WI38 (cell line): ENCODE results near the gene PIEZO2.
"Not testable (repeated sequence)": the region's sequence is repeated elsewhere in the genome, so short reads cannot be mapped to it uniquely, and the experiment has no call there.

Experiments used
- H3K4me3 ChIP-seq: 2 replicates; pipeline ENCODE4 v1.5.1; 2011; ENCODE audit warnings: low read depth, mild to moderate bottlenecking, control low read depth, low read length
- TF ChIP-seq, protein P1 (sequence below): IDR thresholded peaks from 2 replicates; pipeline ENCODE4 v1.5.1; 2012; ENCODE audit warnings: low read depth, mild to moderate bottlenecking, control low read depth, low read length

The PIEZO2 gene

DNA sequence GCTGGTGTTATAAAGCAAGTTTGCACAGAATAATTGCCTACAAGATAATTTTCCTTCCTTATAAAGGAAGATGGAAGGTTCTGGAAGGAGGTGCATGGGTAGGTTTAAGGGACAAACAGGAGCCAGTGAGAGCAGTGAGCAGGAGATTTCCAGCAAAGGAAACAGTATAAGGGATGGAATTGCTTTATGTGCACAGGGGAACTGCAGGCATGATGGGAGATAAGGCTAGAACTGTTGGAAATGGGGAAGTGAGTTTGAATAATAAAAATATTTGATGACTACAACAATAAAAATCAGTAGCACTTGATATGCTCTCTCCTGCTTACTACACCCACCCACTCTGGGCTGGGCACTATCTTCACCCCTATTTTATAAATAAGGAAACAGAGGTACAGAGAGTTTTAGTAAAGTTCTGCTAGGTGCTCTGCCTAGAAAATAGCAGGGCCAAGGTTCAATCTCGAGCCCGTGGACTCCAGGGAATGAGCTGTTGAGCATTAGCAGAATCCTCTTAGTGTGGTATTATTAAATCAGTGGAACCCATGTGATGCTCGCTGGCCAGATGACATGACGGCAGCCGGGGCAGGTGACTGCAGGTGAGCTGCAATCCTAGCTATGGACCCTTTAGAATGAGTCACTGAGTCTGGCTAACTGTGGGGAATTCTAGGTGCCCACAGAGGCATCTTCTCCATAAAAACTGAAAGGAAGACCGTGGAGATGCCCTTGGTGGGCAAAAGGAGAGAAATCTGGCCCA lies 302.5 kb downstream of the PIEZO2 start:
- TF ChIP-seq, protein P1, sequence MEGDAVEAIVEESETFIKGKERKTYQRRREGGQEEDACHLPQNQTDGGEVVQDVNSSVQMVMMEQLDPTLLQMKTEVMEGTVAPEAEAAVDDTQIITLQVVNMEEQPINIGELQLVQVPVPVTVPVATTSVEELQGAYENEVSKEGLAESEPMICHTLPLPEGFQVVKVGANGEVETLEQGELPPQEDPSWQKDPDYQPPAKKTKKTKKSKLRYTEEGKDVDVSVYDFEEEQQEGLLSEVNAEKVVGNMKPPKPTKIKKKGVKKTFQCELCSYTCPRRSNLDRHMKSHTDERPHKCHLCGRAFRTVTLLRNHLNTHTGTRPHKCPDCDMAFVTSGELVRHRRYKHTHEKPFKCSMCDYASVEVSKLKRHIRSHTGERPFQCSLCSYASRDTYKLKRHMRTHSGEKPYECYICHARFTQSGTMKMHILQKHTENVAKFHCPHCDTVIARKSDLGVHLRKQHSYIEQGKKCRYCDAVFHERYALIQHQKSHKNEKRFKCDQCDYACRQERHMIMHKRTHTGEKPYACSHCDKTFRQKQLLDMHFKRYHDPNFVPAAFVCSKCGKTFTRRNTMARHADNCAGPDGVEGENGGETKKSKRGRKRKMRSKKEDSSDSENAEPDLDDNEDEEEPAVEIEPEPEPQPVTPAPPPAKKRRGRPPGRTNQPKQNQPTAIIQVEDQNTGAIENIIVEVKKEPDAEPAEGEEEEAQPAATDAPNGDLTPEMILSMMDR, result no peak
- no peak overlapping the region for H3K4me3 ChIP-seq

DNA sequence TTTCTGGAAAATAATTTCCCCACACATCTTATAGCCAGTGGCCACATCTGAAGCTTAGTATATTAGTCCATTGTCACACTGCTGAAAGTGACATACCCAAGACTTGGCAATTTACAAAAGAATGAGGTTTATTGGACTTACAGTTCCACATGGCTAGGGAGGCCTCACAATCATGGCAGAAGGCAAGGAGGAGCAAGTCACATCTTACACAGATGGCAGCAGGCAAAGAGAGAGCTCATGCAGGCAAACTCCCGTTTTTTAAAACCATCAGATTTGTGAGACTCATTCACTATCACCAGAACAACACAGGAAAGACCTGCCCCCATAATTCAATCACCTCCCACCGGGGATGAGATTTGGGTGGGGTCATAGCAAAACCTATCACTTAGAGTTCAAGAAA lies 303.3 kb downstream of the PIEZO2 start:
- not testable (repeated sequence) for H3K4me3 ChIP-seq

DNA sequence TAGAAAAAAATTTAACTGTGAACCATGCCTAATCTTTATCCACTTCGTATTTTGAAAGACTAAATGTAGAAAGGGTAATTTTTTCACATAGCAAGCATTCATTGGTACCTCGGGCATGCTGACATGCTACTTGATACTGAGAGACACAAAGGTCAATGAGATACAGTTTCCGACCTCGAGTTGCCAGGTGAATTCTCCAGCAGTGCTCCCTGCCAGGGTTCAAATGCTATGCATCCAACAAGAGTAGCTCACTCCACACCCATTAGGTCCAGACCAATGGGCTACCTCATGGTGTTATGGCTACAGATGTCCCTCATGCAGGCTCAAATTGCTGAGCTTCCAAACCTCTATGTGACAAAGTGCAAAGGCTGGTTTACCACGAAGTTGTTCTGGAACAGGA lies 305.8 kb downstream of the PIEZO2 start:
- no peak overlapping the region for H3K4me3 ChIP-seq
- TF ChIP-seq, protein P1, result no peak

DNA sequence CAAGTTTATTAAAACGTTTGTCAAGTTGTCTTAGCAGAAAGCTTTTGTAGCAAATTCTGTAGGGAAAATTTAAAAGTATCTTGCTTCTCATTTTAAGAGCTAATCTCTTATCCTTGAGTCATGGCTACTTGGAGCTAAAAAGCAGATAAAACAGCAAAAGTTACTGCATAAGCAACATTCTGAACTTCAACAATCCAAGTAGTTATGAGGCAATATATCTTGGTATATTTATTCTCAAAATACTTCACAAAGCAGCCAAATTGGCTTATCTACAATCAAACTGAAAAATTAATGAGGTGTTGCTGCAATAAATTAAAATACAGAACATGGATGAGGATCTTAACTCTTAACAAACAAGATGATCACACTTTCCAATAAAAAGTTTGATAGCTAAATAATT lies 306.5 kb downstream of the PIEZO2 start:
- TF ChIP-seq, protein P1, result no peak
- no peak overlapping the region for H3K4me3 ChIP-seq

DNA sequence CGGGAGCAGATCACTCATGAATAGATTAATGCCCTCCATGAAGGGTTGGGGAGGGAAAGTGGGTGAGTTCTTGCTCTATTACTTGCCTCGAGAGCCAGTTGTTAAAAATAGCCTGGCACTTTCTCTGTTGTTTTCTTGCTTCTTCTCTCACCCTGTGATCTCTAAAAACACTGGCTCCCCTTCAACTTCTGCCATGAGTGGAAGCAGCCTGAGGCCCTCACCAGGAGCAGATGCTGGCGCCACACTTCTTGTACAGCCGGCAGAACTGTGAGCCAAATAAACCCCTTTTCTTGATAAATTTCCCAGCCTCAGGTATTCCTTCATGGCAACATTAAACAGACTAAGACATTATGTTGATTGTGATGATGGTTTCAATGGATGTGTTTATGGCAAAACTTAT lies 307.0 kb downstream of the PIEZO2 start:
- no peak overlapping the region for H3K4me3 ChIP-seq
- TF ChIP-seq, protein P1, result no peak

DNA sequence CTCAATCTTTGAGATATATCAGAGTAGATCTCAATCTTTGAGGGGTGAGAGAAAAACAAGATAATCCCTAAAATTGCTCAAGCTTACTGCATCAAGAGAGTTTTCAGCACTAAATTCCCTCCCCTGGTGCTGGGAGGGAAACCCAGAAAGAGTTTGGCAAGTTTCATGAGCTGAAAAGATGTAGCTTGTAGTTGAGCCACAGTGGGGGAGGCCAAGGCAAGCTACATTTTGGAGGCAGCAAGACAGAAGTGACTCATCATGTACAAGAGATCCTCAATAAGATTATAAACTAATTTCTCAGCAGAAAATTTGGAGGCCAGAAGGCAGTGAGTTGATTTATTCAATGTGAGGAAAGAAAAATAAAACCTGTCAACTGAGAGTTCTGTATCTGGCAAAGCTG lies 308.2 kb downstream of the PIEZO2 start:
- TF ChIP-seq, protein P1, result no peak
- H3K4me3 ChIP-seq, result no peak overlapping the region

DNA sequence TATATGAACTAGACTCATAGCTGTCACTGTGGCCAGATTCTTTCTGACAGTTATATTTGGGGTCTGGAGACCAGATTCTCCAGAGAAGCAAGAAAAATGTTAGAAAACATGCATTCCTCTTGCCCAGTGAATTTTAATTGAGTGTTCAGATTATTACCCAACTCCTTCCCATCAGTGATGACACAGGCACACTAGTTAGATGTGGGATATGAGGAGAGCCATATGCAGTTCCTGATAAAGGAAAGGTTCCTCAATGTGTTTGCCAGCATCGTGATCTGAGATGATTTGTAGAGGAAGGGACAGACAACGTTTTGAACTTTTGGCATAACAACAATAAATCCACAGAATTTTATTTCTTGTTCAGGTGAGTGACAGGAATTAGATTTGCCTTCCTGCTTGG lies 308.6 kb downstream of the PIEZO2 start:
- TF ChIP-seq, protein P1, result no peak
- H3K4me3 ChIP-seq, result no peak overlapping the region

DNA sequence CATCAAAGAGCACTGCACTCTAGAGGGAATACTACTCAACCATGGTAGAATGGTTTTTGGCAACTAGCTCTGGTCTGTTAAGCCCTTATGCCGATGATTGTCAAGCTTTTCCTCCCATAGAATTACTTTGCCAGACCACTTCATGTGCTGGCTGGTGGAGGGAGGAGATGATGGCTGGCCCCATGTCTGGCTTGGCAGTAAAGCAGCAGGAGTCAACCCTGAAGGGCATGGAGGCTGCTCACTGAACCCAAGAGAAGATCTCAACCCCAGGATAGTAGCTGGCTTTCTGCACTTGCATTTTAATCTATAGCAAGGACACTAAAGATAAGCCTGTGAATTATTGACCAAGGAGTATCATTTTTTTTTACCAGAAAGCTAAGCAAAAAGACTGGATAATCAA lies 309.9 kb downstream of the PIEZO2 start:
- TF ChIP-seq, protein P1, result no peak
- H3K4me3 ChIP-seq, result no peak overlapping the region
